K562 (cell line): ENCODE results near the gene ADK.

Source experiments
- BRD9 ChIP-seq: fragments of 450-650 bp; IDR thresholded peaks from 2 replicates; pipeline ENCODE4 v1.6.1; 2018; ENCODE audit warnings: low read depth; ENCODE audit not compliant: partially characterized antibody
- CTCF ChIP-seq, 3 experiments: IDR thresholded peaks in 2 of 3; conservative IDR thresholded peaks in 1 of 3; 2 replicates each; pipeline ENCODE4 v1.5.1; 2011 to 2012; ENCODE audit warnings: low read length in 3 of 3, mild to moderate bottlenecking in 3 of 3, control low read depth in 2 of 3, improper control_type of control experiment in 1 of 3, inconsistent platforms in 1 of 3, low read depth in 1 of 3, mixed read lengths in 1 of 3, moderate library complexity in 1 of 3; ENCODE audit not compliant: insufficient read depth in 2 of 3
- E2F3 ChIP-seq: fragments of 250-450 bp; sonication (Bioruptor Pico); IDR thresholded peaks from 2 replicates; pipeline ENCODE4 v1.4.0; 2020; ENCODE audit warnings: mild to moderate bottlenecking
- JUN ChIP-seq, 2 experiments: sonication (generic) in 1 of 2; formaldehyde crosslinking in 1 of 2; IDR thresholded peaks; 2 replicates each; pipeline versions ENCODE4 v1.6.1 to v1.8.0; 2012 to 2022; ENCODE audit warnings: borderline replicate concordance in 2 of 2, mild to moderate bottlenecking in 2 of 2, improper control_type of control experiment in 1 of 2, low read depth in 1 of 2, low read length in 1 of 2, missing genetic modification reagents in 1 of 2
- JUND ChIP-seq, 2 experiments: IDR thresholded peaks; 2 replicates in 1 of 2; 3 replicates in 1 of 2; pipeline ENCODE4 v1.6.1; 2011; ENCODE audit warnings: borderline replicate concordance in 2 of 2, low read depth in 2 of 2, low read length in 2 of 2, improper control_type of control experiment in 1 of 2, missing biosample characterization in 1 of 2, missing genetic modification characterization in 1 of 2, missing genetic modification reagents in 1 of 2
- POLR2A ChIP-seq: fragments of 450-650 bp; conservative IDR thresholded peaks from 2 replicates; pipeline ENCODE4 v1.6.1; 2016
- PTBP1 ChIP-seq: fragments of 200-400 bp; formaldehyde crosslinking; IDR thresholded peaks from 2 replicates; pipeline ENCODE4 v1.6.1; 2017; ENCODE audit warnings: low read depth, low read length
- SMARCE1 ChIP-seq: fragments of 450-650 bp; IDR thresholded peaks from 2 replicates; pipeline ENCODE4 v1.7.1; 2016; ENCODE audit warnings: mild to moderate bottlenecking
- TEAD4 ChIP-seq, 2 experiments: sonication (generic) in 1 of 2; formaldehyde crosslinking in 1 of 2; IDR thresholded peaks; 2 replicates each; pipeline versions ENCODE4 v1.6.1 to v1.8.0; 2012 to 2022; ENCODE audit warnings: borderline replicate concordance in 1 of 2, inconsistent platforms in 1 of 2, low read length in 1 of 2, mild to moderate bottlenecking in 1 of 2, missing genetic modification reagents in 1 of 2
- ZKSCAN8 ChIP-seq: fragments of 200-800 bp; sonication (Bioruptor generic); IDR thresholded peaks from 2 replicates; pipeline ENCODE4 v1.6.1; 2016; ENCODE audit warnings: missing genetic modification characterization, missing compliant biosample characterization
- TF ChIP-seq, protein P1 (sequence below): fragments of 450-650 bp; IDR thresholded peaks from 2 replicates; pipeline ENCODE4 v1.6.1; 2016

DNA sequence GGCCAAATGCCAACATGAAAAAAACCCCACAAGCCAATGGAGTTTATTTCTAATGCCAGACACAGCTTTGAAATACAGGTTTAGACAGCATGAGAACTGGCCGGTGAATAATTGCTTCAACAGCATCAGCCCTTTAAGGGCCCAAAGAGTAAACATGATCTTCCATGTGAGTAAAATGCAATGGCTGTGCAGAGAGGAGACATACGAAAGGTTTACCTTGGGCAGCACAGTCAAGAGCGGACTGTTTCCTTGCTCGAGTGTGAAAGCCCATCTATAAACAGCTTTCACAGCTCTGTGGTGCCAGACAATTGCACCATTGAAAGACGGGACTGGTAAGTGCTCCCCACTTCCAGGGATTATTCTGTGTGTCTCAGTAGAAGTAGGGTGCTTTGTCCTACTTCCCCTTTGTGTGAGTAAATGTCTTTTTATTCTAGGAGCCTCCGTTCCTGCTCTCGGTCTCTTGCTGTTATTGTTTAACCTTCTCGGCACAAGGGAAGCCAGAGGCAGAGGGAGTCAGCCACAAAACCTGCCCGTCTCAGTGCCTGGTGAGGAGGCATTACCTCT lies 597.5 kb downstream of the ADK start:
- TF ChIP-seq JUND (IDR thresholded peaks at IDR 0.05; ENCODE audit: borderline replicate concordance, low read depth, low read length), result no peak
- no peak for TF ChIP-seq JUND (tag; IDR thresholded peaks at IDR 0.05; ENCODE audit: borderline replicate concordance, low read depth, low read length)
- no peak for TF ChIP-seq CTCF (IDR thresholded peaks at IDR 0.05 in 2 of 3, conservative IDR thresholded peaks at IDR 0.05 in 1 of 3; ENCODE audit: insufficient read depth in 2 of 3, low read depth in 1 of 3, low read length in 3 of 3)
- no peak for TF ChIP-seq BRD9
- TF ChIP-seq E2F3 (CRISPR knock-in tag), result no peak
- TF ChIP-seq ZKSCAN8 (CRISPR knock-in tag), result no peak
- TF ChIP-seq TEAD4 (IDR thresholded peaks at IDR 0.05; ENCODE audit: low read length), result no peak
- TF ChIP-seq TEAD4 (CRISPR knock-in tag; IDR thresholded peaks at IDR 0.05; ENCODE audit: borderline replicate concordance), result no peak
- TF ChIP-seq, protein P1, sequence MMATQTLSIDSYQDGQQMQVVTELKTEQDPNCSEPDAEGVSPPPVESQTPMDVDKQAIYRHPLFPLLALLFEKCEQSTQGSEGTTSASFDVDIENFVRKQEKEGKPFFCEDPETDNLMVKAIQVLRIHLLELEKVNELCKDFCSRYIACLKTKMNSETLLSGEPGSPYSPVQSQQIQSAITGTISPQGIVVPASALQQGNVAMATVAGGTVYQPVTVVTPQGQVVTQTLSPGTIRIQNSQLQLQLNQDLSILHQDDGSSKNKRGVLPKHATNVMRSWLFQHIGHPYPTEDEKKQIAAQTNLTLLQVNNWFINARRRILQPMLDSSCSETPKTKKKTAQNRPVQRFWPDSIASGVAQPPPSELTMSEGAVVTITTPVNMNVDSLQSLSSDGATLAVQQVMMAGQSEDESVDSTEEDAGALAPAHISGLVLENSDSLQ, result no peak
- no peak for TF ChIP-seq PTBP1
- TF ChIP-seq SMARCE1, result no peak
- TF ChIP-seq POLR2A, result no peak
- no peak for TF ChIP-seq JUN (IDR thresholded peaks at IDR 0.05; ENCODE audit: borderline replicate concordance, low read depth, low read length)
- no peak for TF ChIP-seq JUN (CRISPR knock-in tag; IDR thresholded peaks at IDR 0.05; ENCODE audit: borderline replicate concordance)
